Stimulated activated CD4-positive, alpha-beta T cell treated with anti-CD3 and anti-CD28 coated beads, Interleukin-12 subunit alpha, Interleukin-12 subunit beta, amount 100 ng/mL, for 48 hours (primary cell): ENCODE results near the gene NGB.

Source experiments
- DNase-seq, 3 donors: peaks; one replicate each; pipeline ENCODE4 v3.0.0-alpha.2; 2020; ENCODE audit warnings: low read depth in 2 of 3, low spot score in 1 of 3

Gene NGB

GRCh38 chr14:77238996-77239395 is 32.0 kb downstream of the NGB start:
- DNase-seq, result no peak

- no peak for DNase-seq
These were observed 32.6 kb downstream of the NGB start for GRCh38 chr14:77238356-77238755.

- DNase-seq, result no peak
These were observed 34.2 kb downstream of the NGB start for GRCh38 chr14:77236814-77237213.

GRCh38 chr14:77231721-77232120 is 39.3 kb downstream of the NGB start:
- DNase-seq, result no peak

- DNase-seq, result no peak
These were observed 40.1 kb downstream of the NGB start for GRCh38 chr14:77230914-77231313.

GRCh38 chr14:77228056-77228455 is 43.0 kb downstream of the NGB start:
- no peak for DNase-seq

GRCh38 chr14:77225892-77226557 is 45.0 kb downstream of the NGB start:
- DNase-seq, result no peak

GRCh38 chr14:77225254-77225653 is 45.8 kb downstream of the NGB start:
- DNase-seq, result no peak

- DNase-seq, result no peak
These were observed 46.8 kb downstream of the NGB start for GRCh38 chr14:77224212-77224611.

- DNase-seq, result no peak
These were observed 48.3 kb downstream of the NGB start for GRCh38 chr14:77222546-77223225.

GRCh38 chr14:77221241-77221871 is 49.6 kb downstream of the NGB start:
- no peak for DNase-seq

- no peak for DNase-seq
These were observed 50.6 kb downstream of the NGB start for GRCh38 chr14:77220246-77221017.

GRCh38 chr14:77219591-77219990 is 51.4 kb downstream of the NGB start:
- DNase-seq, result no peak

- DNase-seq, result no peak
These were observed 53.5 kb downstream of the NGB start for GRCh38 chr14:77217551-77217950.
